A549 (cell line): ENCODE measurements around the gene MARCO.

Experiments
- POLR2A ChIP-seq: IDR thresholded peaks from 2 replicates; pipeline ENCODE4 v1.6.1; 2012; ENCODE audit warnings: mild to moderate bottlenecking, low read length
- RCOR1 ChIP-seq: fragments of 150-350 bp; IDR thresholded peaks from 2 replicates; pipeline ENCODE4 v1.6.1; 2014; ENCODE audit warnings: antibody characterized with exemption, low read length, low read depth

- TF ChIP-seq RCOR1 = no peak
- no peak for TF ChIP-seq POLR2A
These were observed 69.3 kb downstream of the MARCO start for GRCh38 chr2:119011162-119011909.
